Measurements from ENCODE around the gene LBHD2.

GRCh38 chr14:103132381-103133209 lies 48.6 kb downstream of the LBHD2 start:
- TF ChIP-seq CTCF (IDR thresholded peaks at IDR 0.05 in 2 of 3, conservative IDR thresholded peaks at IDR 0.05 in 1 of 3; ENCODE audit: borderline replicate concordance in 1 of 3, insufficient read depth in 1 of 3, low read depth in 2 of 3, low read length in 2 of 3) (no peak), POLR2A (IDR thresholded peaks at IDR 0.05; ENCODE audit: borderline replicate concordance, extremely low read depth, insufficient read depth, insufficient read length) (no peak), ZFX (IDR thresholded peaks at IDR 0.05) (no peak)
